Activated CD8-positive, alpha-beta T cell treated with anti-CD3 and anti-CD28 coated beads for 36 hours (primary cell): ENCODE results near the gene NMB. TPM values are rescaled to one million over a fixed set of nuclear protein-coding genes. Genes with fewer than 3 reads are reported as not detected.
A peak's percentile ranks its signal among the peaks of the same experiment; 100 is the strongest.

Experiments used
- ATAC-seq: fragments of 200-7000 bp; cut with Tn5 transposase; one replicate; pipeline ENCODE4 v1.10.0; 2021; ENCODE audit warnings: mild to moderate bottlenecking, moderate library complexity
- CTCF ChIA-PET: fragments of 350-600 bp; sonication (Branson Sonifier 250); formaldehyde crosslinking; loops from one replicate; lab custom pipeline; 2021; ENCODE audit warnings: antibody characterized with exemption; lab: Charles Lee
- POLR2A ChIA-PET: fragments of 350-600 bp; sonication (Branson Sonifier 250); formaldehyde crosslinking; loops from one replicate; lab custom pipeline; 2021; ENCODE audit warnings: antibody characterized with exemption; lab: Charles Lee
- DNase-seq: peaks from one replicate; pipeline ENCODE4 v3.0.0-alpha.2; 2020
- H3K27ac Mint-ChIP-seq: one replicate; pipeline ENCODE4 v1.8.0; 2021; ENCODE audit warnings: mild to moderate bottlenecking, mixed read lengths
- H3K27me3 Mint-ChIP-seq: one replicate; pipeline ENCODE4 v1.8.0; 2021; ENCODE audit warnings: mixed read lengths
- H3K36me3 Mint-ChIP-seq: one replicate; pipeline ENCODE4 v1.8.0; 2021; ENCODE audit warnings: low read depth, mixed read lengths
- H3K4me1 Mint-ChIP-seq: one replicate; pipeline ENCODE4 v1.8.0; 2021; ENCODE audit warnings: low read depth, mixed read lengths
- H3K4me3 Mint-ChIP-seq: one replicate; pipeline ENCODE4 v1.8.0; 2021; ENCODE audit warnings: mild to moderate bottlenecking, moderate library complexity, mixed read lengths
- H3K9me3 Mint-ChIP-seq: one replicate; pipeline ENCODE4 v1.8.0; 2021; ENCODE audit warnings: mixed read lengths
- CTCF ChIP-seq: fragments of 200-600 bp; IDR thresholded peaks from one replicate; pipeline ENCODE4 v1.8.0; 2022; ENCODE audit warnings: antibody characterized with exemption, mild to moderate bottlenecking
- intact Hi-C: fragments of 100-400 bp; cut with micrococcal nuclease; formaldehyde crosslinking; loops from one replicate; pipeline ENCODE4 v1.10.0; 2022
- total RNA-seq, 2 experiments: library from RNA; stranded (reverse); gene quantifications; one replicate each; pipeline ENCODE4 v1.2.3, GENCODE V29; 2021

The NMB gene
- total RNA-seq, 2 experiments from 2014 or later: 1.7 to 2.7 TPM

DNA sequence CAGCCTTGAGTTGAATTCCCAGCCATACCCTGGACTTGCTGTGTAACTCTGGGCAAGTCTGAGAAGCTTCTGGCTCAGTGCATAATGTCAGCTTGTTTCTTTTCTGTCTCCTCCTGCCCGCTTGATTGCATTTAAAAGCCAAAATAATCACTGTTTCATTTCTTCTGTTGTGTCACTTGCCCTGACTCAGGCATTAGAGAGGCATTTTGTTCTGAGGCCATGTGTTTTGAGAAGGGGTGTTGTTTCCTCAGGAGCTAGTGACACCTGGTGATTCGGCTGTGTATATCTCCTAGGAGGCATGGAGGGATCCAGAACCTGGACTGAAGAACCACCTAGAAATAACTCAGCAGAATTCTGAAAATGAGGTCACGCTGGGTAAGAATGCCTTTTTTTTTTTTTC lies 19.9 kb downstream of the NMB start:
- intact Hi-C loops: loop anchor here (10.0 kb wide), 1 partner anchor 53 kb away; no protein-coding TSS in a partner anchor
- TF ChIP-seq CTCF: no peak
- ChIA-PET CTCF (interaction anchor here (0.6 to 1.7 kb wide), 6 partner anchors 16 to 65 kb away, joined by 3 to 7 read pairs (median 3); partner anchors contain the start of genes WDR73 and ZSCAN2), POLR2A (interaction anchor here (0.7 to 1.2 kb wide), 2 partner anchors 9 to 16 kb away, joined by 3 to 5 read pairs; partner anchors contain the start of gene WDR73)
- Mint-ChIP-seq H3K4me1 (peaks cover 41% of the 10 kb centered on the region), H3K9me3 (no peaks in the 10 kb centered on the region), H3K27ac (peak overlapping the region; percentile 78), H3K27me3 (no peaks in the 10 kb centered on the region), H3K4me3 (no peak overlapping the region), H3K36me3 (peaks cover 71% of the 10 kb centered on the region)
- DNase-seq (no peak), ATAC-seq (no peak)

- ChIA-PET POLR2A (interaction anchor here (0.7 to 1.7 kb wide), 4 partner anchors 8 to 115 kb away, joined by 3 to 5 read pairs (median 3); no protein-coding TSS in a partner anchor), CTCF (interaction anchor here (1.0 to 5.0 kb wide), 7 partner anchors 13 to 294 kb away, joined by 3 to 48 read pairs (median 4); partner anchors contain the start of genes WDR73 and ZSCAN2)
- H3K9me3 Mint-ChIP-seq: no peaks in the 10 kb centered on the region
- H3K27me3 Mint-ChIP-seq: no peaks in the 10 kb centered on the region
- intact Hi-C loops: loop anchor here (2.0 to 10.0 kb wide), 2 partner anchors 34 to 50 kb away; partner anchors contain the start of gene ZSCAN2
- peak overlapping the region; percentile 94 for H3K4me3 Mint-ChIP-seq
- H3K27ac Mint-ChIP-seq: peak overlapping the region; percentile 67
- ATAC-seq (no peak), DNase-seq (no peak)
- no peak for TF ChIP-seq CTCF
- H3K4me1 Mint-ChIP-seq: peaks cover 37% of the 10 kb centered on the region
- H3K36me3 Mint-ChIP-seq: peaks cover 42% of the 10 kb centered on the region
These were observed 23.7 kb downstream of the NMB start for GRCh38 chr15:84634228-84634837.

DNA sequence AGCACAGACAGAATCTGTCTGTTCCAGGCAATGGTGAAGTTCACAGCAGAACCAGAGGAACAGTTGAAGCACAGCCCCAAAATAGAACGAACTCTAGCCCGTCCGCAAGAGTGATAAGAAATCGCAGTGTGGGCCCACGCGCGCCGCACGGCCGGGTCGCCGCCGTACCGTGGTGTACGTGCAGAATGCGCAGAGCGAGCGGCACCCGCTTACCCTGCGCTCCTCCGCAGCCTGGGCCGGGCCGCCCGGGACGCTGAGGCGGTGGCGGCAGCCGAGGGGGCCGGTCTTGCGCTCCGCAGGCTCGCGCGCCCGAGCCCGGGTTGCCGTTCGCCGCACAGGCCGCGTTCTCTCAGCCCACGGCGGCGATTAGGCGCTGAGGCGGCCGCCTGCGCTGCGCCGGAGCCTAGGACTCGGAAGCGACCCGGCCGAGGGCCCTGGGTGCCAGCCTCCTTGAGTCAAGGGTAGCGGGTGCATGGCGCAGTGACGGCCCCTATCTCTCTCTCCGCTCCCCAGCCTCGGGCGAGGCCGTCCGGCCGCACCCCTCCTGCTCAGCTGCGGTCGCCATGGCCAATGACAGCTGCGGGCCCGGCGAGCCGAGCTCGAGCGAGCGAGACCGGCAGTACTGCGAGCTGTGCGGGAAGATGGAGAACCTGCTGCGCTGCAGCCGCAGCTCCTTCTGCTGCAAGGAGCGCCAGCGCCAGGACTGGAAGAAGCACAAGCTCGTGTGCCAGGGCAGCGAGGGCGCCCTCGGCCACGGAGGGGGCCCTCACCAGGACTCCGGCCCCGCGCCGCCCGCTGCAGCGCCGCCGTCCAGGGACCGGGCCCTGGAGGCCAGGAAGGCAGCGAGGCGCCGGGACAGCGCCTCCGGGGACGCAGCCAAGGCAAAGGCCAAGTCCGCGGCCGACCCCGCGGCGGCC lies 24.4 kb downstream of the NMB start:
- Mint-ChIP-seq H3K4me1 (peaks cover 33% of the 10 kb centered on the region), H3K9me3 (no peaks in the 10 kb centered on the region), H3K27me3 (no peaks in the 10 kb centered on the region), H3K27ac (peak overlapping the region; percentile 96), H3K36me3 (peaks cover 37% of the 10 kb centered on the region), H3K4me3 (peak overlapping the region; percentile 94)
- POLR2A ChIA-PET: interaction anchor here (1.3 to 3.1 kb wide), 3 partner anchors 9 to 116 kb away, joined by 3 to 21 read pairs (median 5); partner anchors contain the start of gene WDR73
- ATAC-seq: peak; percentile 48
- TF ChIP-seq CTCF: no peak
- intact Hi-C loops: loop anchor here (2.0 to 10.0 kb wide), 2 partner anchors 33 to 49 kb away; partner anchors contain the start of gene ZSCAN2
- peak; percentile 81 for DNase-seq
- CTCF ChIA-PET: interaction anchor here (1.0 to 5.0 kb wide), 7 partner anchors 12 to 295 kb away, joined by 3 to 48 read pairs (median 4); partner anchors contain the start of genes WDR73 and ZSCAN2

- ChIA-PET POLR2A (interaction anchor here (0.6 to 3.1 kb wide), 7 partner anchors 9 to 286 kb away, joined by 3 to 21 read pairs (median 6); partner anchors contain the start of genes WDR73 and ZSCAN2), CTCF (interaction anchor here (1.0 to 5.0 kb wide), 9 partner anchors 9 to 103 kb away, joined by 4 to 48 read pairs (median 8); partner anchors contain the start of genes NMB, WDR73 and ZSCAN2)
- no peak for TF ChIP-seq CTCF
- DNase-seq (peak; percentile 42), ATAC-seq (peak; percentile 6)
- H3K9me3 Mint-ChIP-seq: no peaks in the 10 kb centered on the region
- no peaks in the 10 kb centered on the region for H3K27me3 Mint-ChIP-seq
- peaks cover 22% of the 10 kb centered on the region for H3K4me1 Mint-ChIP-seq
- intact Hi-C loops: loop anchor here (10.0 kb wide), 1 partner anchor 47 kb away; no protein-coding TSS in a partner anchor
- H3K36me3 Mint-ChIP-seq: peaks cover 27% of the 10 kb centered on the region
- H3K4me3 Mint-ChIP-seq: peak overlapping the region; percentile 94
- peak overlapping the region; percentile 96 for H3K27ac Mint-ChIP-seq
These were observed 26.2 kb downstream of the NMB start for GRCh38 chr15:84631706-84632272.
